DMS 273 (cell line): Measurements from ENCODE around the gene RPL36.
A peak's percentile ranks its signal among the peaks of the same experiment; 100 is the strongest.

ENCODE experiments used
- DNase-seq: peaks from one replicate; lab custom pipeline; 2025; ENCODE audit not compliant: unreplicated experiment; lab: John Stamatoyannopoulos, UW

RPL36 gene

GRCh38 chr19:5673752-5674151 lies 16.3 kb upstream of the RPL36 start:
- no peak for DNase-seq

DNA sequence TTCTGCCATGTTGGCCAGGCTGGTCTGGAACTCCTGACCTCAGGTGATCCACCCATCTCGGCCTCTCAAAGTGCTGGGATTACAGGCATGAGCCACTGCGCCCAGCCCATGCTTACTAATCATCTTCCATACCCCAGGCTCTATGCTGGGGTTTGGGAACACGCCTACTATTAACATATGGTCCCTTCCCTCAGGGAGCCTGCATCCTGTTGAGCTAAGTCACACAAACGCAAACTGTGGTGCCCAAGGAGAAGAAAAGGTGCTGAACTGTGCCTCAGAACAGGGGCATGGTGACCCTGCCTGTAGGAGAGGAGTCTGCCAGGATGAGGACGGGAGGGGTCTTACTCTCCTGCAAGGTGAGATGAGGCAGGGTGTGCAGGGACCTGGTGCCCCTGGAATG lies 15.4 kb upstream of the RPL36 start:
- peak; percentile 73 for DNase-seq

DNA sequence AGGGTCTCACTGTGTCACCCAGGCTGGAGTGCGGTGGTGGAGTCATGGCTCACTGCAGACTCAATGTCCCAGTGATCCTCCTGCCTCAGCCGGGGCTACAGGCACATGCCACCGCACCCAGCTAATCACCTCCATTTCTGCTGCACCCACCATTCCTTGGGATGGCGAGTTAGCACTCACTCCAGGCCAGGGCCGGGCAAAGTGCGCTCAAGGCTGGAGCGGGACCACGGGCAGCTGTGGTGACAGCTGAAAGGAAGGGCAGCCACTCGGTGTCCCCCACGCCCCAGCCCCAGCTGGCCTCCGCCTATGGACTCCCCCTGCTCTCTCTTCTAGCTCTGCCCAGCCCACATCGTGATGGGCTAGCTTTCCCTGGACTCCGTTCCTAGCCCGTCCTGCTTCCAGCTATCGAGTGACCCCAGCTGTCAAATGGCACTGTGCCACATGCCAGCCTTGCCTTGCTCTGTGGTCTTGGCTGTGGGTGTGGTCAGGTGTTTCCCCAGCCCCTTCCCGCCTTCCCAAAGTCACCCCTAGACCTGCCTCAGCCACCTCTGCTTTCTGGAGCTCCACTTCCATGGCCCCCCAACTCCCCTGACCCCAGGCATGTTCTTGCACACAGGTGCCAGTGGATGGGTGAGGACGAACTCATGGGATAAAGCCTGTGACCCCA lies 13.9 kb upstream of the RPL36 start:
- DNase-seq: peak; percentile 54

DNA sequence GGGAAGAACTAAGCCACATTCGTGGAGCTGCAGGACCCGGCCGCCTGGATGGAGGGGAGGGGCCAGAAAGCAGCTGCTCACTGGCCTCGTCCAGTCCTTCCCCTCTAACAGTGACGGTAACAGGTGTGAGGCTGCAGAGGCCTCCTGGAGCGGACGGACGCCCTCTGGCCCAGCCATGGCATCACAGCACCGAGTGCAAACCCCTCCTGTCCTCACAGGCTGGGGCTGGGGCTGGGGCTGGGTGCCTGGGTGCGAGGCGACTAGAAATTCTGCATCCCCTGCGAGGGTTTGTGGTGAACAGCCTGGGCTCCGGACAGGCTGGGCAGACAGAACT lies 13.4 kb upstream of the RPL36 start:
- DNase-seq: no peak

DNA sequence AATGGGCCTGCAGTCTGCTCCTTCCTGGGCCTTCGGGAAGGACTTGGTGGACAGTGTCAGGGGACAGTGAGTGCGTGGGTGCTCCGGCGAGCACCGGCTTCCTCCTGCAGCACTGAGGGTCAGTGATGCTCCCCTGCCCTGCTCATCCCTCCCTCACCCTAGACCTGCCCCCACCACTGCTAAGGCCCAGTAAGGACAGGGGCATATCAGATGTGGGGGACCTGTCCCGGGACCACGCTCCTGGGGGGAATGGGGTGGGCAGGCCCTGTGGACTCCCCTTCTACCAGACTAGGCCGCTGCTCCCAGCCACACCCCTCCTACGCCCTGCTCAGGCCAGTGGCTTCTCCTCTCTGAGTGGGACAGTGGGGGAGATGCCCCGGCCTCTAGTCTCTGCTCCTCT lies 13.0 kb upstream of the RPL36 start:
- DNase-seq: no peak

DNA sequence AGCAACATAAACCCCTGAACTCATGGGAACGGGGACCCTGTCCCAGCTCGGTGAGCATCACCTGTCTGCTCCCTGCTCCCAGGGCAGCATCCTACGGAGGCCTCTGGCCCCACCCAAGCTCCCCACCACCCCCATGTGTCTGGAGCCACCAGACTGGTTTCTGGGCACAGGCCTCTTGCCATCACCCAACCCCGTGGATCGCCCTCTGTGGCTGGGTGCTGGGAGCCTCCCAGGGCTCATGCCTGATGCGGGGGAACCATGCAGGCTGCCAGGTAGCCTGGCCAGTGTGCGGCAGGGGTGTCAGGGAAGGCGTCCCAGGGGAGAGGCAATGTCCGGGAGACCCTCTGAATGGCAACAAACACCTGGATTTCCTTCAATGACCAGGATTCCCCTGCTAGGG lies 12.5 kb upstream of the RPL36 start:
- DNase-seq: no peak

DNA sequence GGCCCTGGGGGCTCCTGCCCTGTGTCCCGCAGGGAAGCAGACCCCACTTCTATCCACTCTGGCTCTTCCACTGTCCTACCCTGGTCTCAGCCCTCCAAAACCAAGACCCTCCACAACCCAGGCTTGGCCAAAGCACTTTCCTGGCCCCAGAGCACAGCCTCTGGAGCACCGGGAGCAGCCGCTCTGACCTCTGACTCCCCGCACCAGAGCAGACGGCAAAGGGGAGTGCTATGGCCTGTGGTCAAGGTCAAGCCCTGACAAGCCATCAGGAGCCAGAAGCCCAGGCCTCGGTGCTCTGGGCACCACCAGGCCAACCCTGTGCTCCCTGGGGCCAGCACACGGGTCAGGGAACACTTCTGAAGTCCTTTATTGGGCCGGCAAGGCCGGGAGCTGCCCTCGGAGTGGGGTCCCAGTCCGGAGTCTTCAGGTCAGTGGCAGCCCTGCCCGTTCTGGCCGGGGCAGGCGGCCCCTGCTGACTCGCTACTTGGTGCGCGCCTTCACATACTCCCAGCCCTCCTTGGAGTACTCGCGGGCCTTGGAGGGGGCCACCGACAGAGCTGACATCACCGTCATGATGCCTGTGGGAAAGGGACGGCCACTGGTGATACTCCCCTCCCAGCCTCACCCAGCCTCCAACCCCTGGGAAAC lies 11.9 kb upstream of the RPL36 start:
- no peak for DNase-seq

- no peak for DNase-seq
Observed at GRCh38 chr19:5679289-5680083, 10.6 kb upstream of the RPL36 start.

- peak; percentile 74 for DNase-seq
Observed at GRCh38 chr19:5680084-5680436, 10.0 kb upstream of the RPL36 start.

GRCh38 chr19:5680437-5681368 lies 9.4 kb upstream of the RPL36 start, which contains the start of the genes HSD11B1L and MICOS13:
TSS of gene HSD11B1L (plus strand) at chr19:5681027. CDS start at chr19:5684833, 3,806 bp downstream.
TSS of gene MICOS13 (minus strand) at chr19:5680516. CDS start at chr19:5680486, 30 bp downstream.
- peak; percentile 99 for DNase-seq

DNA sequence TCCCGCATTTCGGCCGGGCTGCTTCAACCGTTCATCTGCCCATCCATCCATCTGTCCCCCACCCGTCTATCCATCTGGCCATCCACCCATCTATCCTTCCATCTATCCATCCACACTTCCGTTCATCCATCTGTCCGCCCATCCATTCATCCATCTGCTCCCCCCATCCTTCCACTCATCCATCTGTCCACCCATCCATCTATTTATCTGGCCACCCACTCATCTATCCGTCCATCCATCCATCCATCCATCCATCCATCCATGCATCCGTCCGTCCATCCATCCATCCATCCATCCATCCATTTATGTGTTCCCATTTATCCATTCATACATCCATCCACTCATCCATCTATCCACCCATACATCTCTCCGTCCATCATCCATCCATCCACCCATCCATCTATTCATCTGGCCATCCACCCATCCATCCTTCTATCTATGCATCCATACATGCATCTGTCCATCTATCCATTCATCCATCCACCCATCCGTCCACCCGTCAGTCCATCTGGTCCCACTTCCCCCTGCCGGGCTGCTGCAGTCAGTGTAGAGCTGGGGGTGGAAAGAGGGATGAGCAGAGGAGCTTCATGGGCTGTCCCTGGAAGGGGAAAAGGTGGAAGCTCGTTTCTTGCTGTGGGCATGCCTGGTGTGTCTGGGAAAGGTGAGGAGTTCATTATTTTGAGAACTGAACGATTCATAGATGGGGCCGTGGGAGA lies 8.5 kb upstream of the RPL36 start:
- DNase-seq: peak; percentile 64

GRCh38 chr19:5682107-5682482 lies 8.0 kb upstream of the RPL36 start:
- no peak for DNase-seq

DNA sequence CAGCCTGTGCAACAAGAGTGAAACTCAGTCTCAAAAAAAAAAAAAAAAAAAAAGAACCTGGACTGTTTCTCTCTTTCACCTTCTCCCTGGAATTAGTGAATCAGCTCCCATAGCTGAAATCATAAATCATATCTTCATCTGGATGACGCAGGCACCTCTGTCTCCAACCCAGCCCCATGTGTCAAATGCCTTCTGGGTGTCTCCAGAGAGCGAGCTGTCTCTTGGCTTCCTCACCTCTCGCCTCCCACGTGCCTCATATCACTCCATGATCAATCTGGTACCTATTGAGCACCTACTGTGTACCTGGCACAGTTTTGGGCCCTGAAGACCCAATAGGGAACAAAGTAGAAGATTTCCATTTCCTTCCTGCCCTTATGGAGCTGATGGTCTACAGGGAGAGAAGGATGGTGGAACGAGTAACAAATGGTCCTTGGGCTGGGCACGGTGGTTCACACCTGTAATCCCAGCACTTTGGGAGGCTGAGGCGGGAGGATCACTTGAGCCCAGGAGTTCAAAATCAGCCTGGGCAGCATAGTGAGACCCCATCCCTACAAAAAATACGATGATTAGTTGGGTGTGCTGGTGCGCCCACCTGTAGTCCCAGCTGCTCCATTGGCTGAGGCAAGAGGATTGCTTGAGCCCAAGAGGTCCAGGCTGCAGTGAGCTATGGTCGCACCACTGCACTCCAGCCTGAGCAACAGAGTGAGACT lies 6.8 kb upstream of the RPL36 start:
- DNase-seq: no peak

DNA sequence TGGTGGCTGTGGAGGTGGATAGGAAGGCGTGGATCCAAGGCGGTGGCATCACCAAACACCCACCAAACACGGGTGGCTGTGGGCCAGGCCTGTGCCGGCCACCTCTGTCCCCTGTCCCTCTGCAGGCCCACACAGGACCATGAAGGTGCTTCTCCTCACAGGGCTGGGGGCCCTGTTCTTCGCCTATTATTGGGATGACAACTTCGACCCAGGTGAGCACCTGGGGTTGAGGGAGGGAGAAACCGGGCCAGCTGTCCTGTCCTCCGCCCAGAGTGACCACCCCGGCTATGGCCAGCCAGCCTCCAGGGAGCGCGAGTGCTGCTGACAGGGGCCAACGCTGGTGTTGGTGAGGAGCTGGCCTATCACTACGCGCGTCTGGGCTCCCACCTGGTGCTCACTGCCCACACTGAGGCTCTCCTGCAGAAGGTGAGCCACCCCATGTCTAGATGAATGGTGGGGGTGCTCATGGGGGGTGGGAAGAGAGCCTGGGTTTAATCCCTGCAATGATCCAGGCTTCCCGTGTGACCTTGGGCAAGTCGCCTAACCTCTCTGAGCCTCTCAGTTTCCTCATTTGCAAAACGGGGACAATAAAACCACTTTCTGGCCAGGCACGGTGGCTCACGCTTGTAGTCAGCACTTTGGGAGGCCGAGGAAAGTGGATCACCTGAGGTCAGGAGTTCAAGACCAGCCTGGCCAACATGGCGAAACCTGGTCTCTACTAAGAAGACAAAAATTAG lies 5.2 kb upstream of the RPL36 start:
- no peak for DNase-seq

- no peak for DNase-seq
Observed at GRCh38 chr19:5686326-5686646, 3.8 kb upstream of the RPL36 start.

- DNase-seq: peak; percentile 97
Observed at GRCh38 chr19:5686647-5687359, 3.3 kb upstream of the RPL36 start.

DNA sequence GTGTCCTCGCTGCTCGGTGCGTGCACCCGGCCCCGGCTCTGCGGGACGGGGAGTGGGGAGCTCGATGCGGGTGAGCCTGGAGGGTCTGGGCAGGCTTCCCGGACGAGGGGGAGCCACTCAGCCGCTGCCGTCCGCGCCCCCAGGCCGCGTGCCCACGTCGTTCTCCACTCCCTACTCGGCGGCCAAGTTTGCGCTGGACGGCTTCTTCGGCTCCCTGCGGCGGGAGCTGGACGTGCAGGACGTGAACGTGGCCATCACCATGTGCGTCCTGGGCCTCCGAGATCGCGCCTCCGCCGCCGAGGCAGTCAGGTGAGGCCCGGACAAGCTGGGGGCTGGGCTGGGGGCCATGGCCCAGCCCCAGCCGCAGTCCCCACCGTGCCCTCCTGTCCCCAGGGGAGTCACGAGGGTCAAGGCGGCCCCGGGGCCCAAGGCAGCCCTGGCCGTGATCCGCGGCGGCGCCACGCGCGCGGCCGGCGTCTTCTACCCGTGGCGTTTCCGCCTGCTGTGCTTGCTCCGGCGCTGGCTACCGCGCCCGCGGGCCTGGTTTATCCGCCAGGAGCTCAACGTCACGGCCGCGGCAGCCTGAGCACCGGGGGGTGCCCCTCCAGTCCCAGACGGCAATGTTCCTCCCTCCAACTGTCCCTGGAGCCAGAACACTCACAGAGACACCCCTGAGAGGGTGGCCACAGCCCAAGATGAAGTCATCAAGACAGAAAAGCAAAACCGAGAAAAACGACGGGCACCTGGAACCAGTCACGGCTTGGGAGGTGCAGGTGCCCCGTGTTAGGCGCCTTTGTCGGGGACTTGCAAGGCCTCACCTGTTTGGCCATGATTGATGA lies 2.5 kb upstream of the RPL36 start:
- DNase-seq: no peak
